Measurements from ENCODE around the gene C2orf72. TPM values are rescaled to one million over a fixed set of nuclear protein-coding genes. Genes with fewer than 3 reads are reported as not detected.

Gene C2orf72
- total and polyA plus RNA-seq, 2 of the 13 experiments (the other 11 are each of a cell fraction or from before 2014, with no cell fraction given): 147 to 203 TPM

DNA sequence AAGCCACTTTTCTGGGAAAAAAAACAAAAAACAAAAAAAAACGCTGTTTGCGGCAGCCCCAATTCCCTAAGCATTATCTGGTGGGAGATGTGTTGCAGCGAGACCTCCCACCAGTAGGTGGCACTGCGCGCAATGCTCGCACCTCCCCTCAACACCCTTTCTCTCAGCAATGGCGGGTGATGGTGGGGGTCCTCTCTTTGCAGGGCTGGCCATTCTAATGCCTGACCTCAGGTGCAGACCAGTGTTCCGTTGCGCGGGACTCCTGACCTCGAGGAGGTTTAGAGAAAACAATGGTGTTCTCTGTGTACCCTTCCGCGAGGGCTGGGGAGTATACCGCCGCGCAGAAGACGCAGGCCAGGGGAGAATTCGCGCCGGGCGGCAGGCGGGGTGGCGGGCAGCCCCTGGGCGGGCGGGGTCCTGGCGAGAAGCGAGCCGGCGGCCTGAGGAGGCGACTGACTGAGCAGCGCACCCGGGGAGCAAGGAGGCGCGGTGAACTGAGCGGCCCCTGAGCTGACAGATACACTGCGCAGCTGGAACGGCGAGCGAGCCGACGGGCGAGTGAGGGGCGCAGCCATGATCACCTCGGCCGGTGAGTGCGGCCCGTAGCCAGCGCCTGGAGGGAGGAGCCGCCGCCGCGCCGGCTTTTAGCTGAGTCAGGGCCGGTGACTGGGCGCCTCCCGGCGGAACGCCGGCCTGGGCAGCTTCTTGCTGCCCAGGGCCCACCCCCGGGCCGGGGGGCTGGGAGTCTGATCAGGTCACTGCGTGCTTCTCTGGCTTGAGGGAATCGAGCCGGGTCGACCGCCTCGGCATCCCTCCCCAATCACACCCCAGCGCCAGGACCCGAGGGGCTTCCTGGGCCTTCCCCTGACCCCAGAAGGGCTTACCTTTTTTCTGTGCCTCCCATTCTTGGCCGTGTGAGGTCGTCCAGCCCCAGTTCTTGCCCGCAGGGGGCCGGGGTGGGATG, 19.4 kb downstream of the C2orf72 start, which contains the start of gene PSMD1 (continued):
- peak; percentile 59; the same call in 1 of the 2 replicates for TF ChIP-seq ZNF276 (CRISPR knock-in tag; IDR thresholded peaks at IDR 0.05; ENCODE audit: low read depth)
- peak; percentile 45 for TF ChIP-seq MEIS2 (CRISPR knock-in tag; IDR thresholded peaks at IDR 0.05)
- TF ChIP-seq ZMYM3 (CRISPR knock-in tag; IDR thresholded peaks at IDR 0.05): no peak
- TF ChIP-seq, protein P1, sequence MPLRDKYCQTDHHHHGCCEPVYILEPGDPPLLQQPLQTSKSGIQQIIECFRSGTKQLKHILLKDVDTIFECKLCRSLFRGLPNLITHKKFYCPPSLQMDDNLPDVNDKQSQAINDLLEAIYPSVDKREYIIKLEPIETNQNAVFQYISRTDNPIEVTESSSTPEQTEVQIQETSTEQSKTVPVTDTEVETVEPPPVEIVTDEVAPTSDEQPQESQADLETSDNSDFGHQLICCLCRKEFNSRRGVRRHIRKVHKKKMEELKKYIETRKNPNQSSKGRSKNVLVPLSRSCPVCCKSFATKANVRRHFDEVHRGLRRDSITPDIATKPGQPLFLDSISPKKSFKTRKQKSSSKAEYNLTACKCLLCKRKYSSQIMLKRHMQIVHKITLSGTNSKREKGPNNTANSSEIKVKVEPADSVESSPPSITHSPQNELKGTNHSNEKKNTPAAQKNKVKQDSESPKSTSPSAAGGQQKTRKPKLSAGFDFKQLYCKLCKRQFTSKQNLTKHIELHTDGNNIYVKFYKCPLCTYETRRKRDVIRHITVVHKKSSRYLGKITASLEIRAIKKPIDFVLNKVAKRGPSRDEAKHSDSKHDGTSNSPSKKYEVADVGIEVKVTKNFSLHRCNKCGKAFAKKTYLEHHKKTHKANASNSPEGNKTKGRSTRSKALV (CRISPR knock-in tag; IDR thresholded peaks at IDR 0.05): no peak
- peak; percentile 25 for TF ChIP-seq SMC3 (IDR thresholded peaks at IDR 0.05; ENCODE audit: low read length)
- TF ChIP-seq KMT2B (CRISPR knock-in tag; IDR thresholded peaks at IDR 0.05): peak; percentile 95
- peak; percentile 90; the same call in 1 of the 2 replicates for TF ChIP-seq CAMTA2 (CRISPR knock-in tag; IDR thresholded peaks at IDR 0.05; ENCODE audit: borderline replicate concordance)
- no peak for TF ChIP-seq TCF7L2 (IDR thresholded peaks at IDR 0.05; ENCODE audit: low read depth, low read length)
- no peak for TF ChIP-seq ZFP36L1 (CRISPR knock-in tag; IDR thresholded peaks at IDR 0.05)
- no peak for TF ChIP-seq NCOA1 (CRISPR knock-in tag; IDR thresholded peaks at IDR 0.05)
- peak; percentile 67; the same call in 1 of the 2 replicates for TF ChIP-seq ZNF709 (CRISPR knock-in tag; IDR thresholded peaks at IDR 0.05)
- TF ChIP-seq ZBTB7A (CRISPR knock-in tag; IDR thresholded peaks at IDR 0.05): no peak; the same call in 1 of the 2 replicates
- TF ChIP-seq ZNF382 (CRISPR knock-in tag; IDR thresholded peaks at IDR 0.05; ENCODE audit: borderline replicate concordance): no peak
- TF ChIP-seq ZNF549 (CRISPR knock-in tag; IDR thresholded peaks at IDR 0.05): no peak
- TF ChIP-seq, protein P2, sequence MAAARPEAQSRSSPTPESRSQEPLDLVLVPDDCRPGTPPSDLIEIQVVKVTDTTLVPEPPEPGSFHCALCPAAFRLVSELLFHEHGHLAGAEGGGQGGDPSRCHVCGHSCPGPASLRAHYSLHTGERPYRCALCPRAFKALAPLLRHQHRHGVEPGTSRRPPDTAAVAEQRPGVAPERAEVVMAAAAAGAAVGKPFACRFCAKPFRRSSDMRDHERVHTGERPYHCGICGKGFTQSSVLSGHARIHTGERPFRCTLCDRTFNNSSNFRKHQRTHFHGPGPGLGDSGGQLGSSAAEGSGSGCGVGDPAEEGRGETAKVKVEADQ (CRISPR knock-in tag; IDR thresholded peaks at IDR 0.05; ENCODE audit: borderline replicate concordance): no peak; the same call in 1 of the 2 replicates
- peak; percentile 37 for TF ChIP-seq RELA (CRISPR knock-in tag; IDR thresholded peaks at IDR 0.05)
- TF ChIP-seq FOXK2 (IDR thresholded peaks at IDR 0.05): peak; percentile 49; the same call in 1 of the 2 replicates
- TF ChIP-seq HHEX (CRISPR knock-in tag; IDR thresholded peaks at IDR 0.05): 0 out of 2 replicates have a peak, but pooled peaks have one; percentile 44
- no peak for TF ChIP-seq GTF3A (CRISPR knock-in tag; conservative IDR thresholded peaks at IDR 0.05)
- peak; percentile 83; the same call in 1 of the 2 replicates for TF ChIP-seq ZNF296 (CRISPR knock-in tag; conservative IDR thresholded peaks at IDR 0.05)
- peak; percentile 86 for TF ChIP-seq EEA1 (CRISPR knock-in tag; IDR thresholded peaks at IDR 0.05; ENCODE audit: borderline replicate concordance)
- TF ChIP-seq ARID2 (CRISPR knock-in tag; IDR thresholded peaks at IDR 0.05; ENCODE audit: borderline replicate concordance): no peak
- no peak for TF ChIP-seq SSRP1 (CRISPR knock-in tag; IDR thresholded peaks at IDR 0.05)

All from HepG2 (cell line).